Muscle layer of duodenum (tissue), 2 donors: ENCODE data around the gene RGL1.

ENCODE experiments used
- H3K27ac ChIP-seq: one replicate; pipeline ENCODE4 v1.7.0; 2013; ENCODE audit warnings: mild to moderate bottlenecking, low read length
- H3K27me3 ChIP-seq: one replicate; pipeline ENCODE4 v1.7.0; 2013; ENCODE audit warnings: low read depth, mild to moderate bottlenecking, control low read depth, low read length
- H3K36me3 ChIP-seq, 2 donors: one replicate each; pipeline ENCODE4 v1.7.0; 2013; ENCODE audit warnings: low read length in 2 of 2, control low read depth in 1 of 2, mild to moderate bottlenecking in 1 of 2; ENCODE audit not compliant: insufficient read depth in 2 of 2, control insufficient read depth in 1 of 2
- H3K4me1 ChIP-seq, 2 donors: one replicate each; pipeline ENCODE4 v1.7.0; 2013; ENCODE audit warnings: low read length in 2 of 2, mild to moderate bottlenecking in 2 of 2, control low read depth in 1 of 2, moderate library complexity in 1 of 2; ENCODE audit not compliant: insufficient read depth in 2 of 2, control insufficient read depth in 1 of 2
- H3K4me3 ChIP-seq, 2 donors: one replicate each; pipeline ENCODE4 v1.7.0; 2013; ENCODE audit warnings: low read length in 2 of 2, low read depth in 1 of 2, mild to moderate bottlenecking in 1 of 2
- H3K9me3 ChIP-seq, 2 donors: one replicate each; pipeline ENCODE4 v1.7.0; 2013; ENCODE audit warnings: low read length in 2 of 2, control low read depth in 1 of 2, mild to moderate bottlenecking in 1 of 2; ENCODE audit not compliant: control insufficient read depth in 1 of 2
- donor health status: healthy.

The RGL1 gene

GRCh38 chr1:183965726-183966125 lies 160.8 kb downstream of the RGL1 start:
- Histone ChIP-seq H3K27ac (no peak overlapping the region), H3K4me3 (no peak overlapping the region), H3K36me3 (peaks cover 0 to 3% of the 10 kb centered on the region in 2 donors), H3K9me3 (no peaks in the 10 kb centered on the region), H3K27me3 (no peaks in the 10 kb centered on the region), H3K4me1 (no peaks in the 10 kb centered on the region)

DNA sequence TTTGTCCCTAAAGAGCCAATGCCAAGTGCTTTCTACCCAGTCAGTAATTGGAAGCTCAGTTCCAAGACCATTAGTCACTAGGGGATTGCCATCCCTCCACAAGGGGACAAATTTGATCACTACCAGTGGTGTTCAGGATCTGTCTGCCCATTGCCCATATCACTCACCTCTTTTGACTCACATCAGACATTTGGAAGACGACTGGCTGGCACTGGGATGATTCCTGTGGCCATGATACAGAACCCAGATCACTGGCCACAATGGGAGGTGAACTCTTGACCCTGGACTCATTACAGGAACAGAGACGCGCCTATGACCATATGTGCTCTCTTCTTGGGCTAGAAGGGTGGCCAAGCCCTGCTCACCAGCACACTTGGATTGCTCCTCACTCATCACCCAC lies 161.6 kb downstream of the RGL1 start:
- Histone ChIP-seq H3K4me1 (no peaks in the 10 kb centered on the region), H3K27me3 (no peaks in the 10 kb centered on the region), H3K9me3 (no peaks in the 10 kb centered on the region), H3K36me3 (peaks cover 0 to 3% of the 10 kb centered on the region in 2 donors), H3K4me3 (no peak overlapping the region), H3K27ac (no peak overlapping the region)

GRCh38 chr1:183967914-183968313 lies 163.0 kb downstream of the RGL1 start:
- no peak overlapping the region for H3K27ac ChIP-seq
- peaks cover 0 to 3% of the 10 kb centered on the region in 2 donors for H3K36me3 ChIP-seq
- no peak overlapping the region for H3K4me3 ChIP-seq
- no peaks in the 10 kb centered on the region for H3K27me3 ChIP-seq
- H3K4me1 ChIP-seq = no peaks in the 10 kb centered on the region
- H3K9me3 ChIP-seq = no peaks in the 10 kb centered on the region

DNA sequence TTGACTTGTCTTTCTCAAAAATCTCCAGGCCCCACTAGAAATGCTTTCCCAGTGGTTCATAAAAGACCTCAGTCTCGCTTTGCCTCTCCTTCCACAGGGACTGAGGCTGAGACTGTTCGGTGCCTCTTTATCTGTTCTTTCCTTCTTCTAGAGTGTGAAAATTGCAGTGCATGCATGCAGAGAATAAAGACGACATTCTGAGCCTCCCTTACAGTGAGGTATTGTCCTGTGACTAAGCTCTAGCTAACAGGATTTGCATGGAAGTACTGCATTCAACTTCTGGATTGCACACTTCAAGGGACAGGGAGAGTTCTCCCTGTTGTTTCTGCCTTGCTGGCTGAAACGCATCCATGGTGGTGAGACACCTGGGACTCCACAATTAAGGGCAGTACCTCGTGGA lies 163.5 kb downstream of the RGL1 start:
- no peak overlapping the region for H3K27ac ChIP-seq
- H3K9me3 ChIP-seq = no peaks in the 10 kb centered on the region
- H3K36me3 ChIP-seq = peaks cover 0 to 3% of the 10 kb centered on the region in 2 donors
- no peaks in the 10 kb centered on the region for H3K27me3 ChIP-seq
- H3K4me3 ChIP-seq = no peak overlapping the region
- no peaks in the 10 kb centered on the region for H3K4me1 ChIP-seq

DNA sequence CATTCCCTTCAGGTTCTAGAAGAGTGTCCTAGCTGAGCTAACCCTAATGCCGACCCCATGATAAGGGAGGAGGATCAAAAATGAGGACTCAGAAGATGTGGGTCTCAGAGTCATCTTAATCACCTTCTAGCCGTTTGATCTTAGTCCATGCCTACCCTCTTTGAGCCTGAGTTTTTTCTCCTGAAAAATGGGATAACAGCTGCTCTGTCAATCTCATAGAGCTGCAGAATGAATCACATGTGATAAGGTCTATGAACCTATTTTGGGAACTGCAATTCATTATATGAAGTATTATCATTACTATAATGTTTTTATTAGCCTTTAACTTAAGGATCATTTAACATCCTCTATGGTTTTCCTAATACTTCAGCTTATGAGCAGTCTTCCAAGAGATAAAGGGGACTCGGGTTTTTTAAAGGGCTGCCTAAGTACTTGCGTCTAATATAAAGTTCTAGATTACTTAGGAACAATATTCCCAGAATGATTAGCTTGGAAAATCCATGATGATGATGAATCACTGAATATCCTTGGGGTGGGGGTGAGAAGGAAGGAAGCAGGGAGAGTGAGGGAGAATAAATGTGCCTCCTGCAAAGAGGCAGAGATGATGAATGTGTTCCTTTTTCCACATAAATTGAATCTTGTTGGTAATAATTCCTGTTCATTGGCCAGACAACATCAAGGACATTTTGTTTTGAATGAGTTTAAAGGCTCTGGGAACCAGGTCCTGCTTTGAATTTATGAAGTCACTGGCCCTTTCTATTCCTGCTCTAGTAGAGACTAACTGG lies 165.8 kb downstream of the RGL1 start:
- Histone ChIP-seq H3K9me3 (no peaks in the 10 kb centered on the region), H3K36me3 (no peaks in the 10 kb centered on the region), H3K27ac (no peak overlapping the region), H3K4me1 (no peaks in the 10 kb centered on the region), H3K4me3 (no peak overlapping the region), H3K27me3 (no peaks in the 10 kb centered on the region)

- Histone ChIP-seq H3K27me3 (no peaks in the 10 kb centered on the region), H3K9me3 (no peaks in the 10 kb centered on the region), H3K4me3 (no peak overlapping the region), H3K27ac (no peak overlapping the region), H3K36me3 (no peaks in the 10 kb centered on the region), H3K4me1 (no peaks in the 10 kb centered on the region)
Observed at GRCh38 chr1:183975651-183976050, 170.7 kb downstream of the RGL1 start.

DNA sequence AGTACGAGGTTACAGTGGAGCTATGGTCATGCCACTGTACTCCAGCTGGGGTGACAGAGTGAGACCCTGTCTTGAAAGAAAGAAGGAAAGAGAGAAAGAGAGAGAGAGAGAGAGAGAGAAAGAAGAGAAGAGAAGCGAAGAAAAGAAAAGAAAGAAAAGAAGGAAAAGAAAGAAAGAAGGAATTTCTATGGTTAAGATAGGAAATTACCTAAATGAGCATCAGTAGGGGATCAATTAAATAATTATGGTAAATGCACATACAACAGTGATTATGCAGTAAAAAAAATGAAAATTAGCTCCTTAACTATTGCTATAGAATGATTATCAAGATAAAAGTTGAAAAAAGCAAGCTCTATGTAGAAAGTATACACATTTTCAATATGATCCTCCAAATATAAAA lies 172.8 kb downstream of the RGL1 start:
- Histone ChIP-seq H3K4me3 (no peak overlapping the region), H3K27ac (no peak overlapping the region), H3K9me3 (no peaks in the 10 kb centered on the region), H3K36me3 (no peaks in the 10 kb centered on the region), H3K27me3 (no peaks in the 10 kb centered on the region), H3K4me1 (no peaks in the 10 kb centered on the region)
